T-cell (primary cell): ENCODE results near the gene AMBN. TPM values are rescaled to one million over a fixed set of nuclear protein-coding genes. Genes with fewer than 3 reads are reported as not detected.

Source experiments
- ATAC-seq, 4 experiments: fragments of 200-7000 bp in 3 of 4; fragments of 150-1000 bp in 1 of 4; cut with Tn5 transposase; replicated peaks in 1 of 4; 1 replicate in 3 of 4; 2 replicates in 1 of 4; pipeline ENCODE4 v1.10.0; 2021; ENCODE audit warnings: moderate library complexity in 3 of 4, mild to moderate bottlenecking in 2 of 4, moderate number of reproducible peaks in 1 of 4
- CTCF ChIA-PET, 2 donors: fragments of 300-600 bp; sonication (Branson Sonifier 250); formaldehyde crosslinking; loops; one replicate each; lab custom pipeline; 2022; ENCODE audit warnings: antibody characterized with exemption in 2 of 2; lab: Charles Lee
- POLR2A ChIA-PET, 2 donors: fragments of 300-600 bp; sonication (Branson Sonifier 250); formaldehyde crosslinking; loops; one replicate each; lab custom pipeline; 2022; ENCODE audit warnings: antibody characterized with exemption in 2 of 2; lab: Charles Lee
- DNase-seq, 35 experiments: peaks; one replicate each; pipeline versions ENCODE4 v3.0.0 to v3.0.0-alpha.2; 2013 to 2023
- H3K27ac ChIP-seq: one replicate; pipeline ENCODE4 v1.5.1; 2013; ENCODE audit warnings: low read length
- H3K27me3 ChIP-seq, 2 experiments: replicated peaks in 1 of 2; 1 replicate in 1 of 2; 2 replicates in 1 of 2; pipeline versions ENCODE4 v1.6.1 to v1.7.0; 2013; ENCODE audit warnings: low read length in 1 of 2, mixed read lengths in 1 of 2; ENCODE audit not compliant: control insufficient read depth in 2 of 2, insufficient read depth in 2 of 2; ENCODE audit errors: extremely low read depth in 1 of 2
- H3K36me3 ChIP-seq, 2 donors: 1 replicate in 1 of 2; 2 replicates in 1 of 2; pipeline versions ENCODE4 v1.6.1 to v1.7.0; 2013; ENCODE audit warnings: low read length in 1 of 2; ENCODE audit not compliant: control insufficient read depth in 2 of 2, insufficient read depth in 1 of 2; ENCODE audit errors: extremely low read depth in 1 of 2
- H3K4me1 ChIP-seq, 2 experiments: 1 replicate in 1 of 2; 2 replicates in 1 of 2; pipeline versions ENCODE4 v1.6.1 to v1.7.0; 2013; ENCODE audit warnings: low read length in 2 of 2, mixed read lengths in 1 of 2; ENCODE audit not compliant: insufficient read depth in 2 of 2, control insufficient read depth in 1 of 2; ENCODE audit errors: extremely low read depth in 1 of 2
- H3K4me3 ChIP-seq, 2 donors: 1 replicate in 1 of 2; 2 replicates in 1 of 2; pipeline versions ENCODE4 v1.5.1 to v1.7.0; 2013; ENCODE audit warnings: mild to moderate bottlenecking in 2 of 2, low read length in 1 of 2, moderate library complexity in 1 of 2; ENCODE audit not compliant: control insufficient read depth in 1 of 2; ENCODE audit errors: extremely low read depth in 1 of 2
- H3K9me3 ChIP-seq: 2 replicates; pipeline ENCODE4 v1.7.0; 2013
- H3K27ac Mint-ChIP-seq, 2 donors: one replicate each; pipeline ENCODE4 v1.8.0; 2020 to 2021; ENCODE audit warnings: mild to moderate bottlenecking in 2 of 2, mixed read lengths in 2 of 2
- H3K27me3 Mint-ChIP-seq, 2 donors: one replicate each; pipeline ENCODE4 v1.8.0; 2021 to 2022; ENCODE audit warnings: mixed read lengths in 2 of 2
- H3K36me3 Mint-ChIP-seq: one replicate; pipeline ENCODE4 v1.8.0; 2021; ENCODE audit warnings: mixed read lengths
- H3K4me1 Mint-ChIP-seq, 3 donors: one replicate each; pipeline ENCODE4 v1.8.0; 2020 to 2022; ENCODE audit warnings: mixed read lengths in 3 of 3, mild to moderate bottlenecking in 1 of 3
- H3K4me3 Mint-ChIP-seq, 3 donors: one replicate each; pipeline ENCODE4 v1.8.0; 2020 to 2022; ENCODE audit warnings: mild to moderate bottlenecking in 3 of 3, mixed read lengths in 3 of 3, moderate library complexity in 3 of 3
- H3K9me3 Mint-ChIP-seq, 3 donors: one replicate each; pipeline ENCODE4 v1.8.0; 2020 to 2022; ENCODE audit warnings: mixed read lengths in 3 of 3
- WGBS: methylation state at CpG from one replicate; pipeline ENCODE4 v1.1.5; 2013; ENCODE audit warnings: missing lambda C conversion rate; ENCODE audit not compliant: insufficient coverage; 5-methylcytosine and 5-hydroxymethylcytosine counted together
- total RNA-seq, 35 experiments: library from RNA in 6 of 35; stranded (reverse) in 6 of 35; fragments of 120-200 nt in 1 of 35; gene quantifications; one replicate each; pipeline versions ENCODE4 v1.2.1 to v1.2.4 and lab custom pipeline; 2013 to 2026

Gene AMBN, protein sequence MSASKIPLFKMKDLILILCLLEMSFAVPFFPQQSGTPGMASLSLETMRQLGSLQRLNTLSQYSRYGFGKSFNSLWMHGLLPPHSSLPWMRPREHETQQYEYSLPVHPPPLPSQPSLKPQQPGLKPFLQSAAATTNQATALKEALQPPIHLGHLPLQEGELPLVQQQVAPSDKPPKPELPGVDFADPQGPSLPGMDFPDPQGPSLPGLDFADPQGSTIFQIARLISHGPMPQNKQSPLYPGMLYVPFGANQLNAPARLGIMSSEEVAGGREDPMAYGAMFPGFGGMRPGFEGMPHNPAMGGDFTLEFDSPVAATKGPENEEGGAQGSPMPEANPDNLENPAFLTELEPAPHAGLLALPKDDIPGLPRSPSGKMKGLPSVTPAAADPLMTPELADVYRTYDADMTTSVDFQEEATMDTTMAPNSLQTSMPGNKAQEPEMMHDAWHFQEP
- not detected for total RNA-seq
- not detected for total RNA-seq (2013)
- 0 reads per million in 29 experiments for total RNA-seq (lab: John Stamatoyannopoulos, UW)

DNA sequence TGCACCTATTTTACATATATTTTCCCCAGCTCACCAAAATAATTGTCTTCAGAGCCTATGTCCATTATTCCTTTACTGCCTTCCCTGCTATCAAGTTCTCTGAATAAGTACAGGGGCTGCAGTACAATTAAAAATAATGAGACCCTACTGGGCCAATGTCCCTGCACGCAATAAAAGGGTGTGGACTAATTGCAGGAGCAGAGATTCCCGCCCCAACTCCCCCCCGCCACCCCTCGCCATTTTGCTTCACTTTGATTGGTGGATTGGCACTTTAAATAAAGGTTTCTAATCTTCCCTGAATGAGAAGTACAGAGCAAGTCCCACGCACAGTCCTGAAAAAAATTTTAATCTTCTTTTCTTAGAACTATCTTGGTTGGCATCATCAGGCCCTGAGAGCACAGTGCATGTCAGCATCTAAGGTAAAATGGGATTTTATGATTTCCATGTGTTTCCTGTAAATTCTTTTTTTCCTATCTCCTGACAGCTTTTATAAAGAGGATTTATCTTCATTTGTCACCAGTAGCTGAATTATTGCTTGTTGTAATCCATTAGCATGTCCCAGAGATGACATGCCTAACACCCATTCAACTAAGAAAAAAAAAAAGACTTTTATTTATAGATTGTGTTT, at the start of gene AMBN:
Gene AMBN, plus strand, starts transcription at position 302 of the 628 bp plus-strand sequence. Its CDS starts 103 bp downstream, at position 405.
- no peak within 1 kb of the TSS for H3K4me3 Mint-ChIP-seq

DNA sequence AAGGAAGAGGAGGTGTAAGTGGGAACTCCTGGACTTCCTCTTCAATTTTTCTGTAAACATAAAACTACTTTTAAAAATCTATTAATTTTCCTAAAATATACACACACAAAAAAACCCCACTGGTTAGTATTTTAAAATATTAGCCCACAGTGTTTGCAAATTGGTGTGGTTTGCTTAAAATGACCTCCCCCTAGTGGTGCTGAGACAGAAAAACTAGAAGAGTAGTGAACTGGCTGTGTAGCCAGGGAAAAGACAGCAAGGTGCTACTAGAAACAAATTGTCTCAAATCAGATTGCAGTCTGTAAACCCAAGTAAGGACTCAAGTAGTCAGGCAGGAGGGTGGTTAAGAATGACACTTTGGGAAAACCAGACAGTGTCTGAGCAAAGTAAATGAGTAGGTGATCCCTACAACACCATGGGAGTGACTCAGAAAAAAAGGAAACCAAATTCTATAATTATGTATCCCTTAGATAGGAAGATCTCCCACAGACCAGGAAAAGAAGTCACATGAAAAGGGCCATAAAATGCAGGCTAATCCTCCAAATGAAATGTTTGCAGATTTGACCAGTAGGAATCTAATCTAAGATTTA, 47.7 kb upstream of the AMBN start:
- H3K36me3 Mint-ChIP-seq, result no peaks in the 10 kb centered on the region
- no peaks in the 10 kb centered on the region for H3K9me3 Mint-ChIP-seq
- H3K4me3 Mint-ChIP-seq, result no peak overlapping the region
- no peaks in the 10 kb centered on the region for H3K4me1 ChIP-seq
- ChIA-PET POLR2A (no interaction called here), CTCF (no interaction called here)
- no peaks in the 10 kb centered on the region for H3K36me3 ChIP-seq
- peaks cover 12 to 14% of the 10 kb centered on the region in 2 donors for H3K27me3 Mint-ChIP-seq
- no peak overlapping the region for H3K27ac ChIP-seq
- H3K4me3 ChIP-seq, result no peak overlapping the region
- H3K27ac Mint-ChIP-seq, result no peak overlapping the region
- peaks cover 0 to 12% of the 10 kb centered on the region in 2 experiments for H3K27me3 ChIP-seq
- ATAC-seq (no peak), DNase-seq (no peak)
- H3K9me3 ChIP-seq, result no peaks in the 10 kb centered on the region
- H3K4me1 Mint-ChIP-seq, result no peaks in the 10 kb centered on the region

More for the DNA sequence above, at the start of gene AMBN:
- Histone ChIP-seq H3K4me1 (no peaks in the 10 kb centered on the region), H3K9me3 (no peaks in the 10 kb centered on the region), H3K27ac (no peak within 1 kb of the TSS), H3K36me3 (no peaks in the 10 kb centered on the region), H3K27me3 (peaks cover 0 to 2% of the 10 kb centered on the region in 2 experiments), H3K4me3 (no peak within 1 kb of the TSS)
- H3K27ac Mint-ChIP-seq, result no peak within 1 kb of the TSS
- peaks cover 0 to 4% (median 2%) of the 10 kb centered on the region in 3 donors for H3K4me1 Mint-ChIP-seq
- no peak for DNase-seq
- H3K9me3 Mint-ChIP-seq, result no peaks in the 10 kb centered on the region
- POLR2A ChIA-PET, result no interaction called here
- 85% methylated on average over 3 of the region's 5 CpGs for WGBS
- H3K27me3 Mint-ChIP-seq, result peaks cover 0 to 3% of the 10 kb centered on the region in 2 donors
- H3K36me3 Mint-ChIP-seq, result no peaks in the 10 kb centered on the region
- ATAC-seq, result no peak
- CTCF ChIA-PET, result interaction anchor here in 1 of 2 donors (0.6 kb wide), 1 partner anchor 21 kb away, joined by 3 read pairs; no protein-coding TSS in a partner anchor

DNA sequence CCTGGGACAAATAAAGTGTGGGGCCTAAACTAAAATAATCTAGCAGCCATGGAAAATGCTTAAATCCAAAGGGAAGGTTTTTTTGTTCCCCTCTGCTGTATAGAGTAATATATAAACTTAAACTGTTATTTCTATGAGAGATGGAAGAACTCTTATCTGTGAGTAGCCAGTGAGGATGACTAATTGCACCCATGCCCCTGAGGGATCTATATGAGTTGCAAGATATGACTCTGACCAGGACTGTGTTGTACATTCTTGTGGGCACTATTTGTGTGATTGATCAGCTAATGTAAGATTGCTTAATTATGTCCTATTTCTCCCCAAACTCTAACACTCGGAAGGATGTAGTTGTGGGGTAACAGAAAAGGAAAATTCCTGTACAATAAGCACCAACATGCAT, 35.2 kb upstream of the AMBN start:
- WGBS, result no CpG with 5 or more reads among the region's 1 CpG
- Histone ChIP-seq H3K4me1 (no peaks in the 10 kb centered on the region), H3K27me3 (no peaks in the 10 kb centered on the region), H3K27ac (no peak overlapping the region), H3K4me3 (no peak overlapping the region), H3K36me3 (no peaks in the 10 kb centered on the region), H3K9me3 (no peaks in the 10 kb centered on the region)
- Mint-ChIP-seq H3K36me3 (no peaks in the 10 kb centered on the region), H3K27me3 (peaks cover 2 to 3% of the 10 kb centered on the region in 2 donors), H3K4me3 (no peak overlapping the region), H3K4me1 (peaks cover 7 to 13% (median 10%) of the 10 kb centered on the region in 3 donors), H3K9me3 (peaks cover 0 to 2% (median 0%) of the 10 kb centered on the region in 3 donors), H3K27ac (no peak overlapping the region)
- DNase-seq (no peak), ATAC-seq (no peak)
- ChIA-PET CTCF (no interaction called here), POLR2A (no interaction called here)

DNA sequence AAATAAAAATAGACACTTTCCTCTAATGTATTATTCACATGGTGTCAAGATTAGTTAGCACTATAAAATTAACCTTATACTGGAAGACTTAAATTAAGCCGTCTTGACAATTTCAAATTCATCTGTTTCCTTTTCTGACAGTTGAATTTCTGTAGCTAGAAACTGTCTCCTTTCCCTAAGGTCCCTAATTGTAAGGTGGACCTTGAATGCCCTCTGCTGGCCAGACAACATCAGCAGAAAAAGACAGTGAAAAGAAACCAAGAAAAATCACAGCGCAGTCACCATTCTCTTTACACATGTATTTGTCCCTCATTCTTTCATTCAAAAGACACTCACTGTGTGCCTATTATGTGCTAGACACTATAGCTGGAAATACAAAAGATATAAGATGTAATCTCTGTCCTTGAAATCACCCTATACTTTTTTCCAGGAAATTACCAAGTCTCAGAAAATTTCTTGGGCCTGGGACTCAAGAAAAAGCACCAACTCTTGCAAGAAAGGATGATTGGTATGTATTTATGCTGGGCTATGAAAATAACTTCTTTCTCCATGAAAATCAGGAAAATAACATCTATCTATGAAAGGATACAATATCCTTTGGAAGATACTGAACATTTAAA, 32.7 kb upstream of the AMBN start:
- Mint-ChIP-seq H3K4me3 (no peak overlapping the region), H3K9me3 (no peaks in the 10 kb centered on the region), H3K4me1 (peaks cover 7 to 13% (median 10%) of the 10 kb centered on the region in 3 donors), H3K36me3 (no peaks in the 10 kb centered on the region), H3K27ac (no peak overlapping the region), H3K27me3 (no peaks in the 10 kb centered on the region)
- no peaks in the 10 kb centered on the region for H3K9me3 ChIP-seq
- H3K4me3 ChIP-seq, result no peak overlapping the region
- WGBS, result 0% methylated on average over 1 of the region's 2 CpGs
- ATAC-seq, result peak in 1 of 4 experiments; percentile 43
- no peak overlapping the region for H3K27ac ChIP-seq
- DNase-seq, result peak in 23 of 35 experiments; percentile 2 to 55 (median 12)
- no peaks in the 10 kb centered on the region for H3K27me3 ChIP-seq
- CTCF ChIA-PET, result interaction anchor here (0.6 to 1.1 kb wide), 2 partner anchors 13 to 728 kb away, joined by 3 to 4 read pairs; no protein-coding TSS in a partner anchor
- H3K4me1 ChIP-seq, result no peaks in the 10 kb centered on the region
- POLR2A ChIA-PET, result no interaction called here
- no peaks in the 10 kb centered on the region for H3K36me3 ChIP-seq

DNA sequence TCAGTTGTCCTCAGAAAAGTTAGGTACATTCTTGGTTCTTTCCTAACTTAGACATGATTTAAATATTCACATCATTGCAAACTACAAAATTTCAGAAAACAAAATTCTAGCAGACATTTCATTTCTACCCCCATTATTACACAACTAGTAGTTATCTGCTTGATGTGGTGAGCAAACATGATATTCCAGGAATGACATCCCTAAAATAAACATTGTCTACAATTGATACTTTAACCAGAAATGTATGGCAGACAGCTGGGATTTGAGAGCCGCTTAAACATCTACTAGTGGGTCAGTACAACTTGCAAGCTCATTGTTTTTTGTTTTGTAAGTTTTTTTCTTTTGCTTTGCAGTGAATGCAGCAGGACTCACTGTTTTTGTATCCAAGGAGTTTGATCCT, 32.1 kb upstream of the AMBN start:
- H3K27ac ChIP-seq, result no peak overlapping the region
- Mint-ChIP-seq H3K4me1 (peaks cover 7 to 13% (median 10%) of the 10 kb centered on the region in 3 donors), H3K9me3 (no peaks in the 10 kb centered on the region), H3K27me3 (no peaks in the 10 kb centered on the region), H3K27ac (no peak overlapping the region), H3K36me3 (no peaks in the 10 kb centered on the region), H3K4me3 (no peak overlapping the region)
- no peaks in the 10 kb centered on the region for H3K4me1 ChIP-seq
- no peaks in the 10 kb centered on the region for H3K9me3 ChIP-seq
- ChIA-PET POLR2A (no interaction called here), CTCF (interaction anchor here in 1 of 2 donors (1.1 kb wide), 1 partner anchor 14 kb away, joined by 4 read pairs; no protein-coding TSS in a partner anchor)
- WGBS, result 100% methylated on average over 1 of the region's 1 CpG
- no peak for ATAC-seq
- no peak for DNase-seq
- no peaks in the 10 kb centered on the region for H3K27me3 ChIP-seq
- H3K36me3 ChIP-seq, result no peaks in the 10 kb centered on the region
- H3K4me3 ChIP-seq, result no peak overlapping the region

DNA sequence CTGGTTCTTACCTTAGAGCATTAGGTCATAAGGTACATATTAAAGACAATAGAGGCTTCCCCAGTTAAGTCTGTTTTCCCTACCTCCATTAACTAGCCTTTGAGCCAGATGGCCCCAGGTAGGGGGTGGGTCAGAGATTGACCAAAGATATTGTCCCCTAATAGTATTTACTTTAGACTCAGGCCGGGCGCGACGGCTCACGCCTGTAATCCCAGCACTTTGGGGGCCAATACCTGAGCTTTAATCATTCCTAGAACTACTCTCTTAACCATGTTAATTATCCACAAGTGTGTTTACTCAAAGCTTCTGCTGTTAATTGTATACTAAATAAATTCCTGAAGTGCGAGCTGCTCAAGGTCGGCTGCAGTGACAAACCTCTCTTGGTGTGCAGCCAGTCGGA, 28.0 kb upstream of the AMBN start:
- peaks cover 0 to 3% of the 10 kb centered on the region in 2 donors for H3K27me3 Mint-ChIP-seq
- H3K4me1 ChIP-seq, result no peaks in the 10 kb centered on the region
- H3K27ac Mint-ChIP-seq, result no peak overlapping the region
- H3K9me3 Mint-ChIP-seq, result no peaks in the 10 kb centered on the region
- no peak overlapping the region for H3K4me3 ChIP-seq
- ChIA-PET POLR2A (no interaction called here), CTCF (no interaction called here)
- H3K9me3 ChIP-seq, result no peaks in the 10 kb centered on the region
- H3K36me3 ChIP-seq, result no peaks in the 10 kb centered on the region
- DNase-seq (no peak), ATAC-seq (no peak)
- 94% methylated on average over 3 of the region's 8 CpGs for WGBS
- H3K36me3 Mint-ChIP-seq, result no peaks in the 10 kb centered on the region
- H3K4me1 Mint-ChIP-seq, result peaks cover 4 to 5% (median 5%) of the 10 kb centered on the region in 3 donors
- H3K27me3 ChIP-seq, result no peaks in the 10 kb centered on the region
- no peak overlapping the region for H3K4me3 Mint-ChIP-seq
- no peak overlapping the region for H3K27ac ChIP-seq
